NCI-H2081 (cell line): Measurements from ENCODE around the gene CYP4Z1.
"Not testable (repeated sequence)": the region's sequence is repeated elsewhere in the genome, so short reads cannot be mapped to it uniquely, and the experiment has no call there.

Experiments used
- DNase-seq, 2 experiments: peaks; one replicate each; lab custom pipeline; 2025; lab: John Stamatoyannopoulos, UW

The CYP4Z1 gene

DNA sequence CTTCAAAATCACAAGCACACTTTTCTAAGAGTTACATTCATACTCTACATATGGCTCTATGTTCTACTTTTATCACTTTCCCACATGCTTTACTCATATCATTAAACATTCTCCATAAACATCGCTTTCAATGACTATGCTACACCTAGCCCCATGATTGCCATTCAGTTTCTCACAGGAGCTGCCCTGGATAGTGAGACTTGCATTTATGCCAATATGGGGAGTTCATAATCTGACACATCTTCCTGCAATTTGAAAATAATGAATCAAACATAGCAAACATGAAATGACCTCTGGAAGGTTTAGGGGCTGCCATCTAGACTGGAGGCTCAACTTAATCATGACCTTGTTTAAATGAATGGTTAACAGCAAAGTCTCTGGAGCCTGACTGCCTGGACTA, 61.2 kb downstream of the CYP4Z1 start:
- DNase-seq, result no peak

DNA sequence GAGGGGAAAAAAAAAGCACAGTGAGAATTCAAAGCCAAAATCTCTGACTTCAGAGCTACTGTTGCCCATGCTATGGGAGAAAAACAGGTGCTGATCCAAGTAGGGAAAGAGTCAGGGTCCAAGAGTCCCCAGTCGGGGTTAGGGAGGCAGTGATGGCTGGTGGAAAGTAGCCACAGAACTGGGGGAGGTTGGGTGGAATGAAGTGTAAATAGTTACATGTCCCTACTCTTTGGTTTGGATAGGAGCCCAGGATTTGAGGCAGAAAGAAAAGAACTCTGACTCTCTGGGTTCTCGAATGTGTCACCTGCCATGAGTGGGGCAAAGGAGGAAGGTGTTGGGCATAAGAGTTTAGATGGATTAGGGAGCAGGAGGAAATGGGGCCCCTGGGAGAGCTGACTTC, 61.8 kb downstream of the CYP4Z1 start:
- DNase-seq, result not testable (repeated sequence)

DNA sequence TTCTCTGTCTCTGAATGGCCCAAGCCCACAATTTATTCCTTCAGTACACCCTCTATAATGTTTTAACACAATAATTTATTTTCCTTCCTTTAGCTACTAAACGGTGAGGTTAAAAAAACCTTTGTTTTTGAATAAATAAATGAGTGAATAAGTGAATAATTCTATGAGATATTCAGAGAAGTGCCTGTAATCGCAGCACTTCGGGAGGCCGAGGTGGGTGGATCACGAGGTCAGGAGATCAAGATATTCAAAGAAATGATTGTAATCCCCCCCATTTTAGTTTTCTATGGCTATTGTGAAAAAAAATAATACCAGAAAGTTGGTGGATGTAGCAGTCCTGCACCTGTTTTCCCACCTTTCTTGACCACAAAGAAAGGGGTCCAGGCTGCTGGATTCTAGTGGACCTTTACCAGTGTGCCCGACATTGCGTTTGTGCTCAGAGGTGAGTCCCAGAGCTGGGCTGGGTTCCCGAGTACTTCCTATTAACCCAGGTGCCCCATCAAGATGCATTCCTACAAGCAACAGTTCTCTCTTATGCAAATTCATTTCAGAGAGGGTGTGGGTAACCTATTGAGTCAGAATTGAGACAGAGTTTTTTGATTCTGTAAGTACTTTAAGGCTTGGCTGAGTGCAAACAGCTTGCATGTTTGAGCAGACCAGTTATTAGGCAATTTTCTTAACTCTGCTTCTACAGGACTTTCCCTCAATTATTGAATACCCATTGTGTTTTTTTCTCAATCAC, 62.6 kb downstream of the CYP4Z1 start:
- not testable (repeated sequence) for DNase-seq

DNA sequence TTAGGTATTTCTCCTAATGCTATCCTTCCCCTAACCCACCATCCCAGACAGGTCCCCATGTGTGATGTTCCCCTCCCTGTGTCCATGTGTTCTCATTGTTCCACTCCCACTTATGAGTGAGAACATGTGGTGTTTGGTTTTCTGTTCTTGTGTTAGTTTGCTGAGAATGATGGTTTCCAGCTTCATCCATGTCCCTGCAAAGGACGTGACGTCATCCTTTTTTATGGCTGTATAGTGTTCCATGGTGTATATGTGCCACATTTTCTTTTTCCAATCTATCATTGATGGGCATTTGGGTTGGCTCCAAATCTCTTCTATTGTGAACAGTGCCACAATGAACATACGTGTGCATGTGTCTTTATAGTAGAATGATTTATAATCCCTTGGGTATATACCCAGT, 65.6 kb downstream of the CYP4Z1 start:
- not testable (repeated sequence) for DNase-seq

DNA sequence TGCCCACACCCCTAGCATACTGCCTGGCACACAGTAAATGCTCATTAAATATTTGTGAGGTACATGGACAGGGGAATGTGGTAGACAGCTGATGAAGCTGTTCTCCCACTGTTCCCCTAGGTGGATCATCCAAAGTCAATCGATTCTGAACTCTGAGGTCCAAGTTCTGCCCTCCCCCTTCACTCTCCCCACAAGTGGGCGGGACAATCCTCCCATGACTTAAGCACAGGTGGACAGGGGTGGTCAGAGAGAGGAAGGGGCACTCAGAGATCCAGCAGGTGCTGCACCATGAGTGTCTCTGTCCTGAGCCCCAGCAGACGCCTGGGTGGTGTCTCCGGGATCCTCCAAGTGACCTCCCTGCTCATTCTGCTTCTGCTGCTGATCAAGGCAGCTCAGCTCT, 70.2 kb downstream of the CYP4Z1 start, which contains the start of gene CYP4A22:
CYP4A22 (plus strand) TSS at position 244 of the 400 bp plus-strand sequence; CDS start at position 289, 45 bp downstream.
- no peak for DNase-seq

DNA sequence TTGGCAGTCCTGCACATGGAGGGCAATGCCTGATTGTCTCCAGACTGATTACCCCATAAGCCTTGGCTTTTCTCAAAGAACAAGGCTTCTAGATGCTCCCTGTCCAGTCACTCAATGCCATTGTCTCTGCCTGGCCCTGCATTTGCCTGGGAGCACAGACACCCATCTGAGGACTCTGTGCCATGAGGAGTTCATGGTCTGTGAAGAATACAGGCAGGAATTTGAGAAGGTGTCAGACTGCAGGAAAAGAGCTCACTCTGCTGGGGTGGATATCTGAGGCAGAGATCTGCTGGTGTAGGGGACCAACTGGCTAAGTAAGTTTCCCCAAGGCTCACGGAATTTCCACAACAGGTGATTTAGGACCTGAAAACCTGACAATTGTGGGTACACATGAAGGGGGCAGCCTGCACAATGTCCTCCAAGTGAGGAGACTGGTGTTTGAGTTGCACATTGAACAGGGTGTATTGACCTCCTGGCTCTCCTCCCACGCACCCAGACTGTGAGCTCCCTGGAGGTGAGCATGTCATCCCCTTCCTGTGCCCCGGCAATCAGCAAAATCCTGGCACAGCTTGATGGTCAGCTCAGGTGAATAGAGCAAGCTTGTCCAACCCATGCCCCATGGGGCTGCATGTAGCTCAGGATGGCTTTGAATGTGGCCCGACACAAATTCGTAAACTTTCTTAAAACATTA, 71.0 kb downstream of the CYP4Z1 start:
- no peak for DNase-seq

DNA sequence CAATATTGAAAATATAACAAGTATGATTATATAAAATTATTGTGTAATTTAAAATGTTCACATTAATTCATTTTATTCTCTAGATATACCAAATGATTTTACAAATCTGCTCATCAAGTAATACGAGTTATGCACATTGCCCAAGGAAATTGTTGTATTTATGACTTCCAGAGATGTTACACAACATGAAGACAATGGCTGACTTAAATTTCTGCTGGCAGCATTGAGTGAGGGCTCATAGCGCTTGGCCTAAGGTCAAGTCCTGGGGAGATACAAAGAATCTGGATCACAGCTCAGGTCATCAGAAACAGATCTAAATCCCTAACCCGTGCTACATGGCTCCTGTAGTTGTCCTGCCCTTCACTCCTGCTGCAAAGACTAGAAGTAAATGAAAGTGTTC, 73.3 kb downstream of the CYP4Z1 start:
- DNase-seq, result not testable (repeated sequence)

DNA sequence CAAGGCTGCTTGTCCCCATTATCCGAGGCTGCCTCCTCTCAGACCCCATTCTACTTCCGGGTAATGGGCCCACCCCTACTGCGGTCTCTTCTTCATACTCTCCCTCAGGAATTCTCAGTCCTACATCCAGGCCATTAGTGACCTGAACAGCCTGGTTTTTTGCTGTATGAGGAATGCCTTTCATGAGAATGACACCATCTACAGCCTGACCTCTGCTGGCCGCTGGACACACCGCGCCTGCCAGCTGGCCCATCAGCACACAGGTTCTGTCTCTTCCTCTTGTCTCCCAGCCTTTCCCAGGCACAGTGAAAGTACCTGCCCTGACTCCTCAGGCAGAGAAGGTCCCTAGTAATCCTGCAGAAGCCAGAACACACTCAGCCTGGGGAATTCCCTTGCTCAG, 76.6 kb downstream of the CYP4Z1 start:
- not testable (repeated sequence) for DNase-seq

DNA sequence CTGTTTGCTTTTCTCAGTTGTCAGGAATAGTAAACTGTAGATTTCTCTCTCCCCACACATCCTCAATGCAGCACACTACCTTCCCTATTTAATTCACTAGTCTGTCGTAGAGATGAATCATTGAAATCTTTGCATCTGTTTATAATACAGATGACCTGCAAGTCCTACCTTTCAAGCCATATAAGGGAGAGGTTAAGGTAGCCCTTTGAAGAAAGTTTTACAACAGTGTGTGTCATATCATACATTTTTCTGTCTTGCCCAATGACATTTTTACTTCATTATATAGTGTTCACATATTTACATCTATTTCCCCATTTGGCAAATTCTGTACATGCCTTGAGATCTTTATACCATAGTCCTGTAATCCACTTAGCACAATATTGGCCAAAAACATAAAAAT, 79.5 kb downstream of the CYP4Z1 start:
- not testable (repeated sequence) for DNase-seq

DNA sequence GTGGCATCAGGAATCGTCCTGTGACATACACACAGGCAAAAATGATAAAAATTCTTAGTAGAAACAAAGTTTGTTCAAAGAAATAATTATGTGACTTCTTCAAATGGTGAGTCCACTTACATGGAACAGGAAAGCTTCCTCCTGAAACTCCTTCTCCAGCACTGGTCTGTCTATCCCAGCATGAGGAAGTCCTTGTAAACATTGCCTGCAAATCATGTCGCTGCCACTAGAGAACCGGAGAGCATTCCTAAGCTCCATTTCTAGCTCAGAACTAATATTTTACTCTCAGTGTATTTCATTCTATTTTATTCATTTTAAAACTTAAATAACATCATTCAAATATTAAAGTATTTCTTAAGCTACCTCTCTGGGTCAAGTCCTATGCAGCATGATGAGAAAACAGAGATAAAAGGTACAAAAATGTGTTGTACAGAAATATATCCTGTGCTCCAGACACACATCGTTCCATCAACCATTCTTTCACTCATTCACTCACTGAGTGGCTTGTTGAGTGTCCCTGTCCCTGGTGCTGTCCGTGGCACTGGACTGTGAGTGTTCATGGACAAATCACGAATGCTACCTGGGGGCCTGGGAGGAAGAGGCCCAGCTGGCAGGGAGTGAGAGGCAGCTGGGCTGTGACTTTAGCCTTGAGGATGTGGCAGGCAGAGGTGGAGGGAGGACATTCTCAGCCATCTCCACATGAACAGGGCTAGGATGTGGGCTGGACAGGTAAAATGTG, 80.2 kb downstream of the CYP4Z1 start:
- DNase-seq, result no peak

DNA sequence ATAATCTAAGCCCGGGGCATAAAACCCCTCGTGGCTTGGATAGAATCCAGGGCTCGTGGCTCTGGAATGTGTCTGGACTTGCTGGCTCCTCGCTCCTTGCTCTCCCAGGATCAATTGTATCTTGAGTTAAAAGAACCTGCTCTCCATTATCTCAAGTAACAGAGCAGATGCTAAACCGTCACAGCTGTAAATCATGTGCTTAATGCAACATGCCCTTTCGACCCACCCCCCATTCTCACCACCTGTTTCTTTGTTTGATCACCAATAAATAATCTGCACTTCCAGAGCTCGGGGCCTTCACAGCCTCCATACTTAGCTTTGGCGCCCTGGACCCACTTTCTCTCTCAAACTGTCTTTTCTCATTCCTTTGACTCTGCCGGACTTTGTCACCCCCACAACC, 82.1 kb downstream of the CYP4Z1 start:
- not testable (repeated sequence) for DNase-seq

DNA sequence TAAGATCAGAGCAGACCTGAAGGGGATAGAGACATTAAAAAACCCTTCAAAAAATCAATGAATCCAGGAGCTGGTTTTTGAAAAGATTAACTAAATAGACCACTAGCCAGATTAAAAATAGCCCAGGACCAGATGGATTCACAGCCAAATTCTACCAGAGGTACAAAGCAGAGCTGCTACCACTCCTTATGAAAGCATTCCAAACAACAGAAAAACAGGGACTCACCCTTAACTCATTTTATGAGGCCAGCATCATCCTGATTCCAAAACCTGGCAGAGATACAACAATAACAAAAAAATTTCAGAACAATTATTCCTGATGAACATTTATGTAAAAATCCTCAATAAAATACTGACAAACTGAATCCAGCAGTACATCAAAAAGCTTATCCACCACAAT, 89.4 kb downstream of the CYP4Z1 start:
- not testable (repeated sequence) for DNase-seq

DNA sequence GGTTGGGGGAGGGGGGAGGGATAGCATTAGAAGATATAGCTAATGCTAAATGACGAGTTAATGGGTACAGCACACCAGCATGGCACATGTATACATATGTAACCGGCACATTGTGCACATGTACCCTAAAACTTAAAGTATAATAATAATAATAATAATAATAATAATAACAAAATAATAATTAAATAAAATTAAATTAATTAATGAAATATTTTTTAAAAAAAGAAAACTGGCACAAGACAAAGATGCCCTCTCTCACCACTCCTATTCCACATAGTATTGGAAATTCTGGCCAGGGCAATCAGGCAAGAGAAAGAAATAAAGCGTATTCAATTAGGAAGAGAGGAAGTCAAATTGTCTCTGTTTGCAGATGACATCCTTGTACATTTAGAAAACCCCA, 90.9 kb downstream of the CYP4Z1 start:
- DNase-seq, result not testable (repeated sequence)

DNA sequence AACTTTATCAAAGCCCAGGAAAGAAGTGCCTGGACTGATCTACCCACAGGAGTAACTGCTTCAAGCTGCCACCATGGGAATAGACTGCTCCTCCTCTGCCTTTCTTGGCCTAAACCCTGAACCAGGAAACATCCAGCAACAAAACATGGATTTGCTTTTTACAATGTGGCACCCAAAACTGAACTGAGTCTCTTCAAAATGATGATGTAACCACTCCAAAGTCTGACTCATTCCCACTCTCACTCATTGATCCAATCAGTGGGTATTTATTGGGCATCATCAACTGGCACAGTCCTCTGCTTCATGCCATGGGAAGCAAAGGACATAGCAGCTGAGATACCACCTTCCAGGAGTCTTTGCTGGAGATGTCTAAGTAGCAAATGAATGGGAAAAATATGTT, 93.7 kb downstream of the CYP4Z1 start:
- no peak for DNase-seq

DNA sequence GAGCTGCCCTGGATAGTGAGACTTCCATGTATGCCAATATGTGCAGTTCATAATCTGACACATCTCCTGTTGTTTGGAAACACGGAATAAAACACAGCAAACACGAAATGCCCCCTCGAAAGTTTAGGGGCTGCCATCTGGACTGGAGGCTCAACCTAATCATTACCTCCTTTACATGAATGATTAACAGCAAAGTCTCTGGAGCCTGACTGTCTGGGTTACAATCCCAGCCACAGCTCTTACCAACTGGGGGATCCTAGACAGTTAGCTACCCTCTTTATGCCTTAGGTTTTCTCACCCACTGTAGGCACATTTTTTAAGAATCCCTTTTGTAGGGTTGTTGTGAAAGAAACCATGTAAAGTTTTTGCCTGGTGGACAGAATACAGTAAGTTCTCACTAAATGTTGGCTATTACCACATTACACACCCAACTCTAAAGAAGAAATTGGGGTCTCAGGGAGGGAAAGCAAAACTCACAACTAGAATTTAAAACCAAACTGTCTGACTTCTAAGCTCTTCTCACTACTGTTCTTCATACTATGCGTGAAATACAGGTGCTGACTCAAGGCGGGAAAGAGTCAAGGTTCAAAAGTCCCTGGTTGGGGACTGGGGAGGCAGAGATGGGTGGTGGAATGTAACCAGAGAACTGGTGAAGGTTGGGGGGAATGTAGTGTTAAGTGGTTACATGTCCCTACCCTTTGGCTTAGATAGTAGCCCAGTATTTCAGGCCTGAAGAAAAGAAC, 94.4 kb downstream of the CYP4Z1 start:
- DNase-seq, result no peak

DNA sequence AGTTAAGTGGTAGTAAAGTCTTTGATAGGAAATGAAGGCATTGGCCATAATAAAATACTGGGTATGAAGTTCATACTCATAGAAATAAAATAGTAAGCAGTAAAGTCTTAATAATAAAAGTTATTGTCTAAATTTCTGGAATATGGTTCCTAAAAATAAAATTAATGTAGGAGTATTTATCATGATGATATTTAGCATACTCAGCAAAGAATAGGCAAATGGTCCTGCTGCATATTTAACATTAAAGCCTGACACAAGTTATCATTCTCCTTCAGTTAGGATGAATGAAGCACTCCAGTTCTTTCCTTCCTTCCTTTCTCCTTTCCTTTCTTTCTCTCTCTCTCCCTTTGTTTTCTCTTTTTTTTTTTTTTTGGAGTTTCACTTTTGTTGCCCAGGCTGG, 97.5 kb downstream of the CYP4Z1 start:
- no peak for DNase-seq
